PFSK-1 (cell line): ENCODE measurements around the gene SLC44A2.

Experiments
- FOXP2 ChIP-seq: optimal IDR thresholded peaks from 2 replicates; pipeline ENCODE3; 2011; ENCODE audit warnings: borderline replicate concordance, control low read depth, inconsistent platforms; ENCODE audit not compliant: insufficient read depth; ENCODE audit errors: extremely low read length, extremely low read depth
- POLR2AphosphoS5 ChIP-seq: IDR thresholded peaks from 2 replicates; pipeline ENCODE4 v1.6.1; 2012; ENCODE audit warnings: low read depth, mild to moderate bottlenecking, control low read depth, low read length, moderate library complexity
- SIN3A ChIP-seq: IDR thresholded peaks from 2 replicates; pipeline ENCODE4 v1.6.1; 2012; ENCODE audit warnings: mild to moderate bottlenecking, low read length, moderate library complexity, borderline replicate concordance; ENCODE audit not compliant: insufficient read depth
- TAF1 ChIP-seq: IDR thresholded peaks from 2 replicates; pipeline ENCODE4 v1.6.1; 2012; ENCODE audit warnings: low read length, control low read depth, borderline replicate concordance; ENCODE audit not compliant: insufficient read depth
- TF ChIP-seq, protein P1 (sequence below), 2 experiments: IDR thresholded peaks; 2 replicates each; pipeline versions ENCODE4 v1.6.1 to v1.8.0; 2011 to 2012; ENCODE audit warnings: low read depth in 2 of 2, low read length in 2 of 2, control low read depth in 1 of 2, inconsistent platforms in 1 of 2, mild to moderate bottlenecking in 1 of 2, moderate library complexity in 1 of 2; ENCODE audit not compliant: insufficient read depth in 1 of 2

DNA sequence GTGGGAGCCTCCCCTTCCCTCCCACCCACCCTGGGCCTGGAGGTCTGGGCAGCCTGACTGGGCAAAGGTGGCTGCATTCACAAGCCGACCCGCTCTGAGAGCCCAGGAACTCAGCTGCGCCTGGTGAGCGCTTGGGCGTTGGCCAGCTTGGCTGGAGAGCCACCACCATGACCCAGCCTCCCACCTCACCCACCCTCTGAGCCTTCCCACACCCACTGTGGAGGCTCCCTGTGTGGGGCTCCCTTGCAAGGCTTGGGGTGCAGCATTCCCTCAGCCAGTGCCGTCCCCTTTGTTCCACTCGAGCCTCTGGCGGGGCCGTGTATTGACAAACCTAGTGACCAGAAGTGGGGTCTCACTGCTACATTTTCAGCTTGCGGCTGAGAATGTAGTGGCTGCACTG, 60.8 kb downstream of the SLC44A2 start:
- TF ChIP-seq, protein P1, sequence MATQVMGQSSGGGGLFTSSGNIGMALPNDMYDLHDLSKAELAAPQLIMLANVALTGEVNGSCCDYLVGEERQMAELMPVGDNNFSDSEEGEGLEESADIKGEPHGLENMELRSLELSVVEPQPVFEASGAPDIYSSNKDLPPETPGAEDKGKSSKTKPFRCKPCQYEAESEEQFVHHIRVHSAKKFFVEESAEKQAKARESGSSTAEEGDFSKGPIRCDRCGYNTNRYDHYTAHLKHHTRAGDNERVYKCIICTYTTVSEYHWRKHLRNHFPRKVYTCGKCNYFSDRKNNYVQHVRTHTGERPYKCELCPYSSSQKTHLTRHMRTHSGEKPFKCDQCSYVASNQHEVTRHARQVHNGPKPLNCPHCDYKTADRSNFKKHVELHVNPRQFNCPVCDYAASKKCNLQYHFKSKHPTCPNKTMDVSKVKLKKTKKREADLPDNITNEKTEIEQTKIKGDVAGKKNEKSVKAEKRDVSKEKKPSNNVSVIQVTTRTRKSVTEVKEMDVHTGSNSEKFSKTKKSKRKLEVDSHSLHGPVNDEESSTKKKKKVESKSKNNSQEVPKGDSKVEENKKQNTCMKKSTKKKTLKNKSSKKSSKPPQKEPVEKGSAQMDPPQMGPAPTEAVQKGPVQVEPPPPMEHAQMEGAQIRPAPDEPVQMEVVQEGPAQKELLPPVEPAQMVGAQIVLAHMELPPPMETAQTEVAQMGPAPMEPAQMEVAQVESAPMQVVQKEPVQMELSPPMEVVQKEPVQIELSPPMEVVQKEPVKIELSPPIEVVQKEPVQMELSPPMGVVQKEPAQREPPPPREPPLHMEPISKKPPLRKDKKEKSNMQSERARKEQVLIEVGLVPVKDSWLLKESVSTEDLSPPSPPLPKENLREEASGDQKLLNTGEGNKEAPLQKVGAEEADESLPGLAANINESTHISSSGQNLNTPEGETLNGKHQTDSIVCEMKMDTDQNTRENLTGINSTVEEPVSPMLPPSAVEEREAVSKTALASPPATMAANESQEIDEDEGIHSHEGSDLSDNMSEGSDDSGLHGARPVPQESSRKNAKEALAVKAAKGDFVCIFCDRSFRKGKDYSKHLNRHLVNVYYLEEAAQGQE (IDR thresholded peaks at IDR 0.05; ENCODE audit: insufficient read depth in 1 of 2, low read depth in 2 of 2, low read length in 2 of 2), result no peak
- no peak for TF ChIP-seq TAF1
- no peak for TF ChIP-seq POLR2AphosphoS5
- no peak for TF ChIP-seq SIN3A
- no peak for TF ChIP-seq FOXP2
